Measurements from ENCODE around the gene EIF3F. TPM values are rescaled to one million over a fixed set of nuclear protein-coding genes. Genes with fewer than 3 reads are reported as not detected.

The EIF3F gene
- total RNA-seq, 4 donors from 2014 or later, result 335 to 691 (median 463) TPM

DNA sequence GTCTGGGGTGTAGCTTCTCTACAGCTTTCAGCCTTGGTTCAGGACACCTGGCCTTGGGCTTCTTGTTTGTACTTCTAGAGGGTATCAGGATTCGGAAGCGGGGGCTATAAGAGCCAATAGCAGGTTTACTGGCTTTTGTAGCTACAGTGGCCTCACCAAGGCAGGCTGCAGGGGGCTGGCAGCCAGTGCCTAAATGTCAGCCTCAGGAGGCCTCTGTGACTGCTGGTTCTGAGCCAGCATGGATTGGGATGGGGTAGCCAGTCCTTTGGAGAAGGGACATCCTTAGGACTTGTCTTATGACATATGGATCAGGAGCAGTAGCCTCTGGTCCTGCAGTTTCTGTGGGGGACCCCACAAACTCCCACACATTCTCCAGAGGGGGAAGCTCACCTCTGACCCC, 29.9 kb downstream of the EIF3F start:
- no peak overlapping the region for H3K4me3 ChIP-seq
- no peak overlapping the region for H3K27ac ChIP-seq
- peaks cover 40% of the 10 kb centered on the region for H3K27me3 ChIP-seq
- peaks cover 23% of the 10 kb centered on the region for H3K4me1 ChIP-seq
- H3K9me3 ChIP-seq, result no peaks in the 10 kb centered on the region
- H3K36me3 ChIP-seq, result no peaks in the 10 kb centered on the region
- TF ChIP-seq, protein P1, sequence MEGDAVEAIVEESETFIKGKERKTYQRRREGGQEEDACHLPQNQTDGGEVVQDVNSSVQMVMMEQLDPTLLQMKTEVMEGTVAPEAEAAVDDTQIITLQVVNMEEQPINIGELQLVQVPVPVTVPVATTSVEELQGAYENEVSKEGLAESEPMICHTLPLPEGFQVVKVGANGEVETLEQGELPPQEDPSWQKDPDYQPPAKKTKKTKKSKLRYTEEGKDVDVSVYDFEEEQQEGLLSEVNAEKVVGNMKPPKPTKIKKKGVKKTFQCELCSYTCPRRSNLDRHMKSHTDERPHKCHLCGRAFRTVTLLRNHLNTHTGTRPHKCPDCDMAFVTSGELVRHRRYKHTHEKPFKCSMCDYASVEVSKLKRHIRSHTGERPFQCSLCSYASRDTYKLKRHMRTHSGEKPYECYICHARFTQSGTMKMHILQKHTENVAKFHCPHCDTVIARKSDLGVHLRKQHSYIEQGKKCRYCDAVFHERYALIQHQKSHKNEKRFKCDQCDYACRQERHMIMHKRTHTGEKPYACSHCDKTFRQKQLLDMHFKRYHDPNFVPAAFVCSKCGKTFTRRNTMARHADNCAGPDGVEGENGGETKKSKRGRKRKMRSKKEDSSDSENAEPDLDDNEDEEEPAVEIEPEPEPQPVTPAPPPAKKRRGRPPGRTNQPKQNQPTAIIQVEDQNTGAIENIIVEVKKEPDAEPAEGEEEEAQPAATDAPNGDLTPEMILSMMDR (IDR thresholded peaks at IDR 0.05), result no peak
- no peak for TF ChIP-seq EP300 (IDR thresholded peaks at IDR 0.05)
- 97% methylated on average over 2 of the region's 2 CpGs for WGBS
- peak in 1 of 2 donors; percentile 60 for DNase-seq (ENCODE audit: low spot score in 2 of 2)

DNA sequence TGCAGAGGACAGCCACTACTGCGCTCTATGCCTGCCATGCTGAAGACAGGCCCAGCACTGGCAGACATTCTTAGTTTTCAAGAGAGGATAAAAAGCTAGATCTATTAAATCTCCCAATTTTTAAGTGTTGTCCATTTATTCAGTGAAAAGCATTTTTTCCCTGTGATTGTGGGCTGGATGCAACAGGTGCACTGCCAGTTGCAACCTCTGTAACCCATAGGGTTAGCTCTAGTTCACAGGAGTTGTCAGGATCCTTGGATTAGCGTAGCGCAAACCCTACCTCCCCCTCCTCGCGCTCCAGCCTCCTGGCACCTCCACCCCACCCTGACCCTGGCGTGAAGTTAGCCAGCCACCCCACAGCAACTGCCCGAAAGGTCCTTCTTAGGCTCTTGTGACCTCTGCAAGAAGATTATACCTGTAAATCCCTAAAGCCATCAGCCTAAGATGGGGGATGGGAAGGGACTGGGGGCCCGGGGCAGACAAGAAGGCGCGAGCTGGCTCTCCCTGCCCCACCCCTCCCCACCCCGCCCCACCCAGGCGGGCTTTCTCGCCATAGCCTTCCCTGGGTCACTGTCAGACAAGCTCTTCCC, 30.9 kb downstream of the EIF3F start:
- DNase-seq (ENCODE audit: low spot score in 2 of 2), result peak in 1 of 2 donors; percentile 62

DNA sequence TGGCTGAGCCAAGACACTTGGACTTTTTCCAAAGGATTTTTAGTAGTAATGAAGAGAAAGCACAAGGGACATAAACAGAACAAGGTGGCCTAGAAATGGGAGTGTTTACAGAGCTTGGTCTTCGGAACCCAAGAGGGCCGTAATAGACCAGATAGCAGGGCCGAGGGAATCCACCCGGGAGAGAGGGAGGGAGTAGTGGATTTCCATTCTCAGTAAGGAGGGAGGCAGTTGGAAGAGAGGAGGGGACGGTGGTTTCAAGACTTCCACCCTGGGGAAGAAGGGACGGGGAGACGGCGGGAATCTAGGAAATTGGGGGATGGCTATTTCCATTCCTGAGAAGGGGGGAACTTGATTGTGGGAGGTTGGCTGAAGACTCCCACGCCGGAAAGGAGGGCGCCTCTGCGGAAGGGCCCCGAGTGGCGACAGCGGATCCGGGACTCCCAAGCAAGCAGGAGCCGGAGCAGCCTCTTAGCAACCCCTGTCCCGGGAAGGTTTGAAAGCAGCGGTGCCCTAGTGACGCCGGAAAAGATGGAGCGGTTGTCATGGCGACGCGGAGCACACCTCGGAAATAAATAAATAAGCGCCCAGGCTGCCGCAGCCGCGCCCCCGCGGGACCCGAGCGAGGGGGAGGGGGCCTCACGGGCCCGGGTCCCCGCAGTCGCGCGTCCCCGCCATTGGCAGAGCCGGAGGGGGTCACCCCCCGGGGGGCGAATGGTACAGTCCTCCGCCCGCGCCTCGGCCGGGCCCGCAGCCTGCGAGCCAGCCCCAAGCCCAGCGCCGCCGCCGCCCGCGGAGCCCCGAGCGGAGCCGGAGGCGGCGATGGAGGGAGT, 31.6 kb downstream of the EIF3F start:
- Histone ChIP-seq H3K4me3 (peak overlapping the region; percentile 73), H3K4me1 (peaks cover 23% of the 10 kb centered on the region), H3K27ac (peak overlapping the region; percentile 63), H3K27me3 (peaks cover 40% of the 10 kb centered on the region), H3K36me3 (no peaks in the 10 kb centered on the region), H3K9me3 (no peaks in the 10 kb centered on the region)
- peak; percentile 87 to 91 for DNase-seq (ENCODE audit: low spot score in 2 of 2)
- 3% methylated on average over 22 of the region's 62 CpGs for whole genome bisulfite sequencing
- TF ChIP-seq POLR2AphosphoS5 (IDR thresholded peaks at IDR 0.05) (no peak), EP300 (IDR thresholded peaks at IDR 0.05) (no peak), POLR2A (IDR thresholded peaks at IDR 0.05) (no peak)

More for the DNA sequence above, 30.9 kb downstream of the EIF3F start:
- 36% methylated on average over 8 of the region's 13 CpGs for WGBS
- no peak overlapping the region for H3K27ac ChIP-seq
- no peak for TF ChIP-seq POLR2AphosphoS5 (IDR thresholded peaks at IDR 0.05)
- peaks cover 23% of the 10 kb centered on the region for H3K4me1 ChIP-seq
- peaks cover 40% of the 10 kb centered on the region for H3K27me3 ChIP-seq
- peak overlapping the region; percentile 73 for H3K4me3 ChIP-seq
- no peaks in the 10 kb centered on the region for H3K9me3 ChIP-seq
- H3K36me3 ChIP-seq, result no peaks in the 10 kb centered on the region

DNA sequence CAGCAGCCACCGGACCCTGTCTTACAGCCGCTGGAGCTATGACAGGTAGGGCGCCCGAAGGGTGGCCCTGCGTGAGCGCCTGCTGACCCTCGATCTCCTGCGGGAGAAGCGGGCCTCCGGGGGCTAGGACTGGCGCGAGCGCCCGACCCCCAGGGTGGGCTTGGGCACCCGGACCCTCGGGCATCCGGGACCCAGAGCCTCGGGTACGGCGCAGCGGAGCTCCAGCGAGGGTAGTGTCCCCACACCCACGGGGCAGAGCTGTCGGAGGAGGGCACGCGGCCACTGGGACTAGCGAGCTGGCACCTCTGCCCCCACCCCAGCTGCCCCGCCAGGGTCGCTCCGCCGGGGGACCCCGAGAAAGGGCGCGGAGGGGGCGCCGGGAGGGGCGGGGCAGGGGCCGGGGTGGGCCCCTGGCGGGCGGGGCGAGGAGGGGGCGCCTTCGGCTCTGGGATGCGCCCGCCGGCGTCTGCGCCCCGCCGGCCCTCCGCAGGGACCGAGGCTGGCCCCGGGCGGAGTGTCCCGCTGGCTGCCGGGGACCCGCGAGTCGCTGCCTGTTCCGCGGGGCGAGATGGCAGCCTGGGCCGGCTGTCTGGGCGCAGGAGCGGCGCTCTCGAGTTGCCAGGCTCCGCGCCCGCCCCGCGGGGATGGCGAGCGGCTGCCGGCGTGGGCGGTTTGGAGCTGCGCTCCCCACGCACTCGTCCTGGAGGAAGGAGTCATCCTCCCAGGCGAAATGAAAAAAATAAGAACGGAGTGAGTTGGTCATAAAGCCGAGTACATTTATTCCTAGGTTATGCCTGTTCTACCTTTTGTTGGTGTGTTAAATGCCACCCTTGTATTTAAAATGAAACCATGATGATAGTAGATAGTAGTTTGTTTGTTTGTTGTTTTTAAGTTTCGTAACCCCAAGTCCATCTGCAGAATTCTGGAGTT, 32.4 kb downstream of the EIF3F start:
- Histone ChIP-seq H3K4me3 (peak overlapping the region; percentile 73), H3K9me3 (no peaks in the 10 kb centered on the region), H3K36me3 (no peaks in the 10 kb centered on the region), H3K27ac (peak overlapping the region; percentile 63), H3K4me1 (peaks cover 23% of the 10 kb centered on the region), H3K27me3 (peaks cover 40% of the 10 kb centered on the region)
- TF ChIP-seq EP300 (IDR thresholded peaks at IDR 0.05) (no peak), POLR2A (IDR thresholded peaks at IDR 0.05) (no peak), POLR2AphosphoS5 (IDR thresholded peaks at IDR 0.05) (no peak)
- TF ChIP-seq, protein P1 (IDR thresholded peaks at IDR 0.05), result no peak
- 2% methylated on average over 20 of the region's 84 CpGs for WGBS
- DNase-seq (ENCODE audit: low spot score in 2 of 2), result peak in 1 of 2 donors; percentile 77

DNA sequence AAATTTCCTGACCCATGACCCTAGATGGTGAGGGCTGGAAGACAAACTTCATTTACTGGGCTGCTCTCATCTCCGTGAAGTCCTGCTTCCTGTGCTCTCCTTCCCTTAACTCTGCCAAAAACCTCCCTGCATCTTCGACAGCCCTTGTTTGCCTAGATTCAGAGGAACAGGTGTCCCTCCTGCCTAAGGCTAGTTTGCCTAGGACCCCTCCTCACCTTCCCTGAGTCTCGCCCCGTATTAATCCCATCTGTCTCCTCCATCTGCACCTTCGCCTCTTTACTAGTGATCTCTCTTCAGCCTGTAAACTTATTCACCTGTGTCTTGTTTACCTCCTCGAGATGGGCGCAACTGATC, 33.1 kb downstream of the EIF3F start:
- no peak overlapping the region for H3K27ac ChIP-seq
- peak in 1 of 2 donors; percentile 16 for DNase-seq (ENCODE audit: low spot score in 2 of 2)
- H3K4me3 ChIP-seq, result peak overlapping the region; percentile 73
- H3K4me1 ChIP-seq, result peaks cover 23% of the 10 kb centered on the region
- no peak for TF ChIP-seq POLR2A (IDR thresholded peaks at IDR 0.05)
- no peak for TF ChIP-seq POLR2AphosphoS5 (IDR thresholded peaks at IDR 0.05)
- TF ChIP-seq EP300 (IDR thresholded peaks at IDR 0.05), result no peak
- TF ChIP-seq, protein P1 (IDR thresholded peaks at IDR 0.05), result no peak
- H3K9me3 ChIP-seq, result no peaks in the 10 kb centered on the region
- no peaks in the 10 kb centered on the region for H3K36me3 ChIP-seq
- WGBS, result 66% methylated on average over 7 of the region's 7 CpGs
- H3K27me3 ChIP-seq, result peaks cover 40% of the 10 kb centered on the region

All from suprapubic skin (tissue), 4 donors.